Activated effector memory CD4-positive, alpha-beta T cell treated with anti-CD3 and anti-CD28 coated beads, Interleukin-2, amount 50 U/mL, for 16 hours (primary cell): Measurements from ENCODE around the gene TMEM115.

Experiments used
- DNase-seq: peaks from one replicate; pipeline ENCODE4 v3.0.0-alpha.2; 2020

Gene TMEM115, protein sequence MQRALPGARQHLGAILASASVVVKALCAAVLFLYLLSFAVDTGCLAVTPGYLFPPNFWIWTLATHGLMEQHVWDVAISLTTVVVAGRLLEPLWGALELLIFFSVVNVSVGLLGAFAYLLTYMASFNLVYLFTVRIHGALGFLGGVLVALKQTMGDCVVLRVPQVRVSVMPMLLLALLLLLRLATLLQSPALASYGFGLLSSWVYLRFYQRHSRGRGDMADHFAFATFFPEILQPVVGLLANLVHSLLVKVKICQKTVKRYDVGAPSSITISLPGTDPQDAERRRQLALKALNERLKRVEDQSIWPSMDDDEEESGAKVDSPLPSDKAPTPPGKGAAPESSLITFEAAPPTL

DNA sequence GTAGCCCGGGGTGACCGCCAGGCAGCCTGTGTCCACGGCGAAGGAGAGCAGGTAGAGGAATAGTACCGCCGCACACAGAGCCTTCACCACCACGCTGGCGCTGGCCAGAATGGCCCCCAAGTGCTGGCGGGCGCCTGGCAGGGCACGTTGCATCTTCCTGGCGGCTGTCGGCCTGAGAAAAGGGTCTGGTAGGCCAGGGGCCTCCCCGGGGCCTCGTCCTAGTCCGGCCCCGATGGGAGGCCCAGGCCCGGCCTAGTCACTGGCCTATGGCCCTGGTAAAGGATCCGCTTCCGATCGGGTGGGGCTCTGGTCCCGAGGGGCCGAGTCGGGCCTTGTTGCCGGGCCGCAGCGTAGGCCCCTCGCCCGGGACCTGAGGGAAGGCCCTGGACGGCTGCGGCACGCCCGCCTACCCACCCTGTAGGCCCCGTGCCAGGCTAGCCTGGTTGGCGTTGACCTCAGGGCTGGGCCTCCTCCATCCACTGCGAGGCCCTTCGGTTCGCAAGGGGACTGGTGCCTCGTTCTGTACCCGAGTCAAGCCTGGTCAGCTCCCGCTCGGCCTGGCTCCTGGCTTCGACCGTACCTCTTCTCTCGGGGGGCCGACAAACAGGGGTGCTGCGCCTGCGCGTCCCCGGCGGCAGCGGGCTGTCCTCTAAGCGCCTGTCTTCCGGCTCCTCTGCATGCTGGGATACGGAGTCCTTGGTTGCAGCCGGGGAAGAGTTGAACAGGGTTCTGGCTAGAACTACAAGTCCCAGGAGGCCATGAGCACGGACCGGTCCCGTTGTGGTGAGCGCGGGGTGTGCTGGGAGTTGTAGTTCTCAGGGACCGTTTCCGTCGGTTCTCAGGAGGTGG is at the start of gene TMEM115:
TMEM115 (minus strand) TSS at position 611 of the 849 bp plus-strand sequence; CDS start at position 153, 458 bp downstream.
- peak; percentile 98 for DNase-seq

DNA sequence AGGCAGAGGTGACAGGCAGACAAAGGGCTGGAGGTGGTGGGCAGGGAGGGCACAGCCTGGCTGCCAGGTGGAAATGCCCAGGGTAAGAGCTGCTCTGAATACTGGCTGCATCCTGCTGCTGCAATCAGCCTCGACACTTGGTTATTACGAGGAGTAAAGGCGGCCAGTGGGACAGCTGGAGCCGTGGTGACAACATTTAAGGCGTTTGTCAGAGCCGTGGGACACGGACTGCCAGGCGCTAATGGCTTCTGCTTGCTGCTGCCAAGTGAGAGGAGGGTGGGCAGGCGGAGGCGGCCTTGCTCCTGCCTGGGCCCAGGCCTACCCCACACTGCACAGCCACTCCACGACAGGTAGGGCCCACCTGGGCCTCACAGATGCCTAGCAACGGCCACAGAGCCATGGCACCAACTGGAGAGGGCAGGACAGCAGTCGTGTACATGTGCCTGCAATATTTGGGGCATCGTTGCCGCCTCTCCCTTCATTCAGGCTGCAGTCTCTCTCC is 49.2 kb upstream of the TMEM115 start:
- DNase-seq = no peak

DNA sequence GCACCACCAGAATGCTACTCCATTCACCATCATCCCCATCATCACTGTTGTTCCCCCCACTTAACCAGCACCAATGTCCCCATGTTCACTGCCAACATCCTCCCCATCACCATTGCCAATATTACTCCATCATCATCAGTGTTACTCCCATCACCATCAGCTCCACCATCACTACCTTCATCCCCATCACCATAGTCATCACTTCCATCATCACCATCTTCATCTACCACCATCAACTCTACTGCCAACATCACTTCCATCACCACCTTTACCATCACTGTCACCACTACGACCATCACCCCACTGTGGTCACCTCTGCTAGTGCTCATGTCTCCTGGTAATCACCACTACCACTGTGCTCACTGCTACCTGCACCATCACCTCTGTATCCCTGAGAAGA is 47.2 kb upstream of the TMEM115 start:
- DNase-seq = no peak

DNA sequence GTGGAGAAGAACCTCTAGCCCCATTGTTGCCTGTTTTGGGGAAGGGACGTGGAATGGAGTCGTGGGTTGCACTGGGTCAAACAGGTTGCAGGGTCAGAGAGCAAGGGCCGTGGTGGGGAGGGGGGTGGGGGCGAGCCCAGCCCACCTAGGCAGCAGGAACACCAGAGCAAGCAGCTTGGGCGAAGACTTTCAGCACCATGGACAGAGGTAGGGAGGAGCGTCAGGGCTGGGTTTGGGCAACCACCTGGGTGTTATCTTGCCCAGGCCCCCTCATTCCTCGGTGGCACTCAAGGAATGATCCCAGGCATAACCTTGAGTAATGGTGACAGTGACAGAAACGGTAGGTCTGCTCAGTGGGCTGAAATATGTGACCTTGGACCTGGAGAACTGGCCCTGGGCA is 45.9 kb upstream of the TMEM115 start:
- DNase-seq = no peak

DNA sequence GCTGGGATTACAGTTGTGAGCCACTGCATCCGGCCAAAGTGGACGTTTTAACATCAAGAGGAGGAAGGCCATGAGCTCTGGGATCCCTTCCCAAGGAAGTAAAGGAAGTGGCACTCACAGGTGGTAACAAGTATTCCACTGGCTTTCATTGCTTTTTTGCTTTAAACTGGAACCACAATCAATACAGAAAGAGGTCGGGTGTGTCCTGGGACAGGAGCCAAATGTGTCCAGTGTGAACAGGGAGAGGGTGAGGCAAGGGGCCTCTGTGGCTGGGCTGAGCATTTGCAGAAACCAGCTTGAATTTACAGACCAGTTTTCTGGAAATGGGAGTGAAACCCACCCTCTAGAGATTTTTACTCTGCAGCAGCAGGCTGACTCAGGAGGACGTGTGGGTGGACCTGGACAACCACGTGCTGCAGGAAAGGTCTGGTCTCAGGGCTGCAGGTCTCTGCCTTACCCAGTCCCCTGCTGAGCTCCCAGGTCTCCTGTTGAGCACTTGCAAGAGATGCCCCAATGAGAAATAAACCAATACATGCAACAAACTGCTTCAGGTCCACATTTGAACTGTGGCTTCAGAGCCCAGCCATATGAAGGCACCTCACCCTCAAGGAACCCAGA is 42.8 kb upstream of the TMEM115 start:
- DNase-seq = no peak

DNA sequence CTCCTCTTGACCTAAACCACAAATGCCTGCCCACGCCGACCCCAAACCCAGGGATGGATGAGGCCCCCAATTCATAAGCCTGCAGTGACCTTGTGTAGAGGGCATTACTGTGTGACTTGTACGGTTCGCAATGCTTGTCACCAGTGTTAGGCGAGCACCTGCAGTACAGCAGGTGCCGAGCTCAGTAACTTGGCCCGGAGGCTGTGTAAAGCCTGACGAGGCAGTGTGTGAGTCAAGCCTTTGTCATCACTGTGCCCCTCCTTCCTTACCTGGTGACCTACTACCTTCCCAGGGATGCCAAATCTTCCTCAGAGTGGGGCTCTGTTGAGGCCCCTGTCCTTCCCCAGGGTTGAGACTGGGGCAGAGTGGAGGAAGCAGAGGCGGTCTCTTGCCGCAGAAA is 37.2 kb upstream of the TMEM115 start:
- DNase-seq = no peak

GRCh38 chr3:50395070-50395860 is 35.9 kb upstream of the TMEM115 start:
- no peak for DNase-seq

GRCh38 chr3:50393061-50393460 is 33.7 kb upstream of the TMEM115 start:
- DNase-seq = no peak

DNA sequence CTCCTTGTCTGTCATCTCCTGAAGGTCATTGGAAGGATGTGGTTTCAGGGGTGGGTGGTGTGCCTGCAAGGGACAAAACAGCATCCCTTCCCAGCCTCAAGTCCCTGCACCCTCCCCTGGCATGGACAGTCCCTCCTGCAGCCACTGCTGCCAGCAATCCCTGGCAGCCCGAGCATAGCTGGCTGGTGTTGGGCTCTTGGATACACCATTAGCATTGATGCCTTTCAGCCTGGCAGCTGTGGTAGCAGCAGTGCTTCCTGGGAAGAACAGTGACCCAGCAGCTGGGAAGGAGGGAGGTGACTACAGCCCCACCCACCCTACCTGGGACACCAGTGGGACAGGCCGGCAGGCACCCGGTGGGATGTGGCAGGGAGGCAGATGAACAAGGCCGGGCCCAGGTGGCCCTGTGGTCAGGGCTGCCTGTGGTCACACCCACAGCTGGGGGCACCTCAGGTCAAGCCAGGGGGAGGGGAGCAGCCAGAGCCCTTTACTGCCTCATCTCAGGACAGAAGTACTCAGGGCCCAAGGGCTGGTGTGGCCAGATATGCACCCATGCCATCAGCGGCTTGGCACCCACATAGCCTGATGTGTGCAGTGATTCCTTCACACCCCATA is 32.9 kb upstream of the TMEM115 start:
- no peak for DNase-seq

GRCh38 chr3:50390508-50391224 is 31.3 kb upstream of the TMEM115 start:
- DNase-seq = no peak

DNA sequence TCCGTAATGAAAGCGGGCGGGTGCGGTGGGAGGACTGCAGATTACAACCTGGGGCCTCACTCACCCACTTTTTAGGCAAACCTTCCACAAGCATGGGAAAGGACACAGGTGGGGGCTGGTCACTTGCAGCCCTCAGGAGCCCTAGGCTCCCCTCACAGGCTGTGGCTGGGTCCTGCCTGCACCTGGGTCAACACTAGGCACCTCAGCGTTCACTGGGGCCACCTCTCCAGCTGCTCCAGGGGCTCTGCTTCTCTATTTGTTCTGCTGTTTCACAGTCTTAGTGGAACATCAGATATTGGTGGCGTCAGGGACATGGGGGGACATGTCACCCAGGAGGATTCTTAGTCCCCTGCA is 30.1 kb upstream of the TMEM115 start:
- DNase-seq = no peak

DNA sequence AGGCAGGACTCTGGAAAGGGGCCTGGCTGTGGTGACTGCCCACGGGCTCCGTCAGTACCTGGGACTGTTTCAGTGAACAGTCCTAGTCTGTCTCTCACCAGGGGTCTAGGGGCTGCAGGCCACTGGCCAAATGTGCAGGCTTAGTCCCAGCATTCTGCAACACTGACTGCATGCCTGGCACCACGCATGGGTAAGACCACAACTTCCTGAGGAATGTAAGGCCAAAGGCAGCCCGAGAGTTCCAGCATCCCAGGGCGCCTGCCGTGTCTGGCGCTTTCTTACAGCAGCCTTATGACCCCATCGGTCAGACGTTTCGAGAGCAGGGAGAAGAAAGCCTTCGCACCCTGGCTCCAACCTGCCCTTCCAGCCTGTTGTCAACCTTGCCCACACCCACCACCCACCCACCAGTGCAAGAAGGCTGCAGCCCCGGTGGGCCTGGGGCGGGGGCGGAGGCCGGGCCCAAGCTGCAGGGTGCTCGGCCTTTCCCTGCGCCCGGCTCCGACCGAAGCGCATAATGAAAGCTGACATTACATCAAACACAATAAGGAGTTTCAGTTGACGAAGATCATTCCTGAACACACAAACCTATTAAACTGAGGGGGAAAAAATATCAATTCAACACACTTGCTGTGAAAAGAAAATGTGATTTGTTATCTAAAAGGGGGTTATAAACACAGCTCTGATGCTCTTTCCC is 29.5 kb upstream of the TMEM115 start:
- DNase-seq = no peak

DNA sequence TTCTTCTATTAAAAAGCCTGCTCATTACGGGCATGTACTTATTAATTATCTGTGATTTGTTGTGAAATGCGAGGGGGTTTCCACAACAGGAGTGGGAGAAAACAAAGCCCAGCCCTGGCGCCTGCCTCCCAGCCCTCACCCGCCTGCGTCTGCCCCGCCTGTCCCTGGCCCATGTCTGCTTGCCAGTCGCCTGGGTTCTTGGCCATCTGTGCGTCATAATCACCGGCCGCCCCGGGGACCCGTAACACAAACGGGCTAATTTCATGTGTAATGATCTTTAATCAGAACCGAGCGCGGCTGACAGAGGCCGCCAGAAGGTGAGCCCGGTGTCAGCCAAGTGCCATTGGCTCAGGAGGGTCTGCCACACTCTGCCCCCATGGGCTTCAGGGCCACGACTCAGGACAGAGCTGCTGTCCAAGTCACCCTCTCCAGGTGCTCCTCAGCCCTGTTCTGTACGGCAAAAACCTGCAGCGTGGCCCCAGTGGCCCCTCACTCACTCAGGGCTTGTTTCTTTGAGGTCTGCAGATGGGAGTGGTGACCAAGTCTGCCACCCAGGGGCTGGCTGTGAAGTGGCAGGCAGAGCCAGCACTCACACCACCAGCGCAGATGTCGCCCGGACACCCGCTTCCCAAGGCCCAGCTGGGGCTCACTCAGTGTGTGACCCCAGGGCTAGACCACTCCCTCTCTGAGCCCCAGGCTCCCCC is 28.8 kb upstream of the TMEM115 start:
- DNase-seq = no peak

GRCh38 chr3:50385754-50386153 is 26.4 kb upstream of the TMEM115 start:
- DNase-seq = no peak

DNA sequence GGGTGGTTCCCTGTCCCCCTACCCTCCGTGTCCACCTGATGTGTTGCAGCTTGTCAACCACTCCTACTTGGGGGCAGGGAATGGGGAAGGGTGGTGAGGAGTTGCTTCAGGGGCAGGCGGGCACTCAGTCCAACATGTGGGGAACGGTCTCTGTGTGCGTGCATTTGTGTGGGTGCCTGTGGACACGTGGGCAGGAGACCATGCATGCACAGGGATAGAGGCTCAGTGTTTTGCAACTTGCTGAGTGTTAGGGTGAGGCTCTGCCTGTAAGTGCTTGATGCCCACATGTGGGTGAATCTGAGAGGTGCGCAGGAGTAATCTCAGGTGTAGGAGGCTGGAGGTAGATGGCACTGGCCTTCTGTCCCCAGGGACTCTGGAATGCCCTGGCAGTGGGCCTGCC is 24.4 kb upstream of the TMEM115 start:
- no peak for DNase-seq

DNA sequence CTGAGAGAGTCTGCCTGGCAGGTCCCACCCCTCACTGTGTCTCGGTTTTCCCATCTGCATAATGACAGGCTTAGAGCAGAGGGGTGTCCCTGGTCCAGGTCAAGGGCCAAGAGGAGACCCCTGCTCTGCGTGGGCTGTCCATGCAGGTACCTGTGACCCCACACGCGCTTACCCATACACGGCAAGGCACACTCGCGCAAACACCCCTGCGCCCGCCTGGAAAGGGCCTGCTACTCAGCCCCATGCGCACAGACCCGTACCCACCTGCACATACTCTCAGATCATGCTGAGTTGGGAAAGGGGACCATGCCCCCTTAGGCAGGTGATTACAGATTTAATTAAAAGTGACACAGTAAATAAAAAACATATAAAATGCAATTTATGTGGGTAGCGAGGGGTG is 23.4 kb upstream of the TMEM115 start:
- no peak for DNase-seq

DNA sequence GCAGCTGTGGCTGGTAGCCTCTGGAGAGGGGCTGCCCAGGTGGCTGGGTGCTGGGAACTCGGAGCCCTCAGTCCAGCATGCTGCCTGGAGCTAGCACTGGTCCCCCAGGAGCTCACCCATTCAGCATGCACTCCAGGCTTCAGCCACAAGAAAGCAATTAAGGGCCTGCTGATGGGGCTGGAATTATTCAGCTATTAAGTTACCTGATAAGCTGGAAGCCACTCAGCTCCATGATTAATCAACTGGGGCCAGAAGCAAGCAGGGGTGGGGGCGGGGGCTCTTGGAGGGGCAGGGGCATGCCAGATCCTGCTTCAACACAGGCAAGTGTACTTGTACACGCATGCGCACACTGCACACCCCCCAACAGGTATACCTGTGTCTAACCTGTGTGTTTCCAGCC is 22.1 kb upstream of the TMEM115 start:
- DNase-seq = no peak

- no peak for DNase-seq
These were observed 21.2 kb upstream of the TMEM115 start for GRCh38 chr3:50380405-50381085.

DNA sequence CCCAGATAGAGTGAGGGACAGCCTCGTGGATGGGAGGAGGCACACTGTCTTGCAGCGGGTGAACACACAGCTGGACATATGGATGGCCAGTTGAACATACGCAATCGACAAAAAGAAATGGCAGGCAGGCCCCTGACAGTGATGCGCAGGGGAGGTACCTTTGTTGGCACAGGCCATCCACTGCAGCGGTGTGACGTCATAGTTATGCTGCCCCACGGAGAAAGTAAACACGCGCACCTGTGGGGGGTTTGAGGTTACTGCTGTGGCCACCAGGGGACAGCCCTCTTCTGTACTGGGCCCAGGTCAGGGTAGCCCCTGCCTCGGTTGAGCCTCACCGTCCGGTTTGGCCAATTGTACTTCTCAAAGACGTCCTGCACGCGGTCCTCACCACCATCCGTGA is 19.4 kb upstream of the TMEM115 start:
- DNase-seq = no peak

DNA sequence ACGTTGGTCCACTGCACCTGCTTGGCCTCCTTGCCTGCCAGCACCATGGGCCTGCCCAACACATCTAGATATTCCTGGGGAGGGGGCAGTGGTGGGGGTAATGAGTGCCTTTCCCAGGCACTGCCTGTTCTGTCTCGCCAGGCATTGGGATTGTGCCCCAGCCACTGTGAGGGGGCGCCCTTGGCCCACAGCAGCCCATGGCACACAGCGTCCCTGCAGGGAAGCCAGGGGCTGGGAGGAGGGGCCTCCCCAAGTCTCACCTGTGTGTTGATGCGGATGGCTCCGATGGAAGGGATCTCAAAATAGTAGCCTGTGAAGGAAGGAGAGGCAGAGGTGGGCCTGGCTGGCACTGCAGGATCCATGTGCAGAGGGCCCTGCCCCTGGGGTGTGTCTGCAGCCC is 18.7 kb upstream of the TMEM115 start:
- no peak for DNase-seq
